Activated CD8-positive, alpha-beta T cell treated with anti-CD3 and anti-CD28 coated beads, Interleukin-2, amount 10 ng/mL, durations not matched to agents 7 days and 5 days (primary cell): ENCODE results near the gene NDUFC1. TPM values are rescaled to one million over a fixed set of nuclear protein-coding genes. Genes with fewer than 3 reads are reported as not detected.
"Not testable (repeated sequence)": the region's sequence is repeated elsewhere in the genome, so short reads cannot be mapped to it uniquely, and the experiment has no call there.

Source experiments
- ATAC-seq: fragments of 150-1000 bp; cut with Tn5 transposase; one replicate; pipeline ENCODE4 v1.10.0; 2021; ENCODE audit warnings: moderate library complexity
- CTCF ChIA-PET: fragments of 350-600 bp; sonication (Branson Sonifier 250); formaldehyde crosslinking; loops from one replicate; lab custom pipeline; 2021; ENCODE audit warnings: antibody characterized with exemption; lab: Charles Lee
- POLR2A ChIA-PET: fragments of 350-600 bp; sonication (Branson Sonifier 250); formaldehyde crosslinking; loops from one replicate; lab custom pipeline; 2021; ENCODE audit warnings: antibody characterized with exemption; lab: Charles Lee
- DNase-seq: peaks from one replicate; pipeline ENCODE4 v3.0.0-alpha.2; 2020
- H3K27ac Mint-ChIP-seq: one replicate; pipeline ENCODE4 v1.8.0; 2021; ENCODE audit warnings: mild to moderate bottlenecking, mixed read lengths
- H3K27me3 Mint-ChIP-seq: one replicate; pipeline ENCODE4 v1.8.0; 2021; ENCODE audit warnings: low read depth, mixed read lengths
- H3K36me3 Mint-ChIP-seq: one replicate; pipeline ENCODE4 v1.8.0; 2021; ENCODE audit warnings: low read depth, mixed read lengths
- H3K4me1 Mint-ChIP-seq: one replicate; pipeline ENCODE4 v1.8.0; 2021; ENCODE audit warnings: low read depth, mixed read lengths
- H3K4me3 Mint-ChIP-seq: one replicate; pipeline ENCODE4 v1.8.0; 2021; ENCODE audit warnings: mild to moderate bottlenecking, mixed read lengths
- H3K9me3 Mint-ChIP-seq: one replicate; pipeline ENCODE4 v1.8.0; 2022; ENCODE audit warnings: mixed read lengths; ENCODE audit not compliant: insufficient read depth
- total RNA-seq, 2 experiments: library from RNA; stranded (reverse); gene quantifications; one replicate each; pipeline ENCODE4 v1.2.3, GENCODE V29; 2021

Gene NDUFC1
- total RNA-seq, 2 experiments from 2014 or later = 48.0 to 49.7 TPM

GRCh38 chr4:139316733-139317132 lies 14.5 kb upstream of the NDUFC1 start:
- CTCF ChIA-PET = no interaction called here
- Mint-ChIP-seq H3K27ac (peak overlapping the region; percentile 53), H3K27me3 (no peaks in the 10 kb centered on the region), H3K36me3 (peaks cover 53% of the 10 kb centered on the region), H3K4me1 (peaks cover 60% of the 10 kb centered on the region), H3K4me3 (no peak overlapping the region), H3K9me3 (no peaks in the 10 kb centered on the region)
- DNase-seq (no peak), ATAC-seq (no peak)
- POLR2A ChIA-PET = no interaction called here

GRCh38 chr4:139315221-139315675 lies 13.0 kb upstream of the NDUFC1 start:
- H3K36me3 Mint-ChIP-seq = peaks cover 46% of the 10 kb centered on the region
- ChIA-PET CTCF (interaction anchor here (1.2 kb wide), 1 partner anchor 20 kb away, joined by 3 read pairs; no protein-coding TSS in a partner anchor), POLR2A (interaction anchor here (1.0 kb wide), 1 partner anchor 14 kb away, joined by 3 read pairs; the partner anchor contains the start of gene NAA15)
- H3K27me3 Mint-ChIP-seq = no peaks in the 10 kb centered on the region
- peak overlapping the region; percentile 57 for H3K27ac Mint-ChIP-seq
- DNase-seq (no peak), ATAC-seq (no peak)
- H3K4me3 Mint-ChIP-seq = no peak overlapping the region
- H3K4me1 Mint-ChIP-seq = peaks cover 64% of the 10 kb centered on the region
- H3K9me3 Mint-ChIP-seq = no peaks in the 10 kb centered on the region

- POLR2A ChIA-PET = interaction anchor here (0.6 to 3.5 kb wide), 3 partner anchors 12 to 13 kb away, joined by 3 to 24 read pairs (median 3); partner anchors contain the start of genes NAA15 and NDUFC1
- CTCF ChIA-PET = interaction anchor here (0.8 kb wide), 1 partner anchor 19 kb away, joined by 3 read pairs; no protein-coding TSS in a partner anchor
- ATAC-seq = peak; percentile 67
These were observed 11.9 kb upstream of the NDUFC1 start for GRCh38 chr4:139314047-139314800.

DNA sequence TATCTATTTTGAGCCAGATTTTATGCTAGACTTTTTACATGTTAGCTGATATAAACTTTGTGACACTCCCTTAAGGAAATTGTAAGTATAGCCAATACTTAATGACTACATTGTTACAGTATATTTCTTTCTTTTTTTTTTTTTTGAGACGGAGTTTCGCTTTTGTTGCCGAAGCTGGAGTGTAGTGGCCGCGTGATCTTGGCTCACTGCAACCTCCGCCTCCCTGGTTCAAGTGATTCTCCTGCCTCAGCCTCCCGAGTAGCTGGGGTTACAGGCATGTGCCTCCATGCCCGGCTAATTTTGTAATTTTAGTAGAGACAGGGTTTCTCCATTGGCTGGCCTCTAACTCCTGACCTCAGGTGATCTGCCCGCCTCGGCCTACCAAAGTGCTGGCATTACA lies 11.1 kb upstream of the NDUFC1 start:
- not testable (repeated sequence) for ATAC-seq, H3K27me3 Mint-ChIP-seq, DNase-seq, H3K4me3 Mint-ChIP-seq, H3K9me3 Mint-ChIP-seq, H3K27ac Mint-ChIP-seq
- Mint-ChIP-seq H3K4me1 (peaks cover 62% of the 10 kb centered on the region), H3K36me3 (peaks cover 45% of the 10 kb centered on the region)
- POLR2A ChIA-PET = interaction anchor here (3.5 kb wide), 1 partner anchor 12 kb away, joined by 24 read pairs; the partner anchor contains the start of genes NAA15 and NDUFC1
- CTCF ChIA-PET = interaction anchor here (0.8 to 2.8 kb wide), 2 partner anchors 11 to 18 kb away, joined by 3 to 16 read pairs; partner anchors contain the start of genes NAA15 and NDUFC1

More at GRCh38 chr4:139314047-139314800, 11.9 kb upstream of the NDUFC1 start:
- H3K4me3 Mint-ChIP-seq = no peak overlapping the region
- H3K4me1 Mint-ChIP-seq = peaks cover 62% of the 10 kb centered on the region
- no peaks in the 10 kb centered on the region for H3K27me3 Mint-ChIP-seq
- H3K36me3 Mint-ChIP-seq = peaks cover 44% of the 10 kb centered on the region
- DNase-seq = no peak
- H3K27ac Mint-ChIP-seq = peak overlapping the region; percentile 60
- no peaks in the 10 kb centered on the region for H3K9me3 Mint-ChIP-seq

- Mint-ChIP-seq H3K4me3 (no peak overlapping the region), H3K27ac (peak overlapping the region; percentile 29), H3K4me1 (peaks cover 62% of the 10 kb centered on the region), H3K9me3 (no peaks in the 10 kb centered on the region), H3K27me3 (no peaks in the 10 kb centered on the region), H3K36me3 (peaks cover 45% of the 10 kb centered on the region)
- ATAC-seq = no peak
- POLR2A ChIA-PET = interaction anchor here (3.5 kb wide), 1 partner anchor 11 kb away, joined by 24 read pairs; the partner anchor contains the start of genes NAA15 and NDUFC1
- CTCF ChIA-PET = interaction anchor here (1.2 to 2.8 kb wide), 3 partner anchors 11 to 39 kb away, joined by 3 to 16 read pairs (median 5); partner anchors contain the start of genes NAA15 and NDUFC1
- no peak for DNase-seq
These were observed 10.5 kb upstream of the NDUFC1 start for GRCh38 chr4:139312552-139313332.

- no peak for DNase-seq
- H3K4me1 Mint-ChIP-seq = peaks cover 62% of the 10 kb centered on the region
- H3K4me3 Mint-ChIP-seq = no peak overlapping the region
- ChIA-PET CTCF (interaction anchor here (1.0 to 2.8 kb wide), 5 partner anchors 10 to 40 kb away, joined by 3 to 16 read pairs (median 4); partner anchors contain the start of genes NAA15 and NDUFC1), POLR2A (interaction anchor here (3.5 kb wide), 1 partner anchor 10 kb away, joined by 24 read pairs; the partner anchor contains the start of genes NAA15 and NDUFC1)
- no peak for ATAC-seq
- no peaks in the 10 kb centered on the region for H3K9me3 Mint-ChIP-seq
- peak overlapping the region; percentile 16 for H3K27ac Mint-ChIP-seq
- H3K36me3 Mint-ChIP-seq = peaks cover 42% of the 10 kb centered on the region
- no peaks in the 10 kb centered on the region for H3K27me3 Mint-ChIP-seq
These were observed 9.6 kb upstream of the NDUFC1 start for GRCh38 chr4:139311909-139312308.

DNA sequence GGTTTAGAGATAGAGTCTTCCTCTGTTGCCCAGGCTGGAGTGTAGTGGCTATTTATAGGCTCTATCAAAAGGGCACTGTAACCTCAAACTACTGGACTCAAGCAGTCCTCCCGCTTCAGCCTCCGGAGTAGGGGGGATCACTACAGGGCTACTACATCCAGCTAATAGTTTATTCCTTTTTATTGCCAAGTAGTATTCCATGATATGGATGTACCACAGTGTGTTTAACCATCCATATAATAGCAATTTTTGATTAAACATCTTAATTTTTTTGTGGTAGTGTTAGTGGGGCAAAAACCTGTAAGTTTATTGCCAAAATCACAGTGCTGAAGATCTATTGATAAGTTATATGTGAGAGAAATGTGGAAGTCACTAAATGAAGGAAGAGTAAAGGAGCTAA lies 2.6 kb upstream of the NDUFC1 start:
- Mint-ChIP-seq H3K4me1 (peaks cover 45% of the 10 kb centered on the region), H3K4me3 (no peak overlapping the region), H3K9me3 (no peaks in the 10 kb centered on the region), H3K36me3 (peaks cover 53% of the 10 kb centered on the region), H3K27ac (no peak overlapping the region), H3K27me3 (no peaks in the 10 kb centered on the region)
- POLR2A ChIA-PET = interaction anchor here (0.7 to 0.8 kb wide), 2 partner anchors 10 to 16 kb away, joined by 3 to 4 read pairs; no protein-coding TSS in a partner anchor
- CTCF ChIA-PET = no interaction called here
- DNase-seq (no peak), ATAC-seq (no peak)

- no peaks in the 10 kb centered on the region for H3K27me3 Mint-ChIP-seq
These were observed 1.0 kb downstream of the NDUFC1 start, which contains the start of gene NAA15 for GRCh38 chr4:139301113-139301820. Gene NAA15, plus strand, starts transcription at chr4:139301505. Its CDS starts 273 bp downstream, at chr4:139301778.

DNA sequence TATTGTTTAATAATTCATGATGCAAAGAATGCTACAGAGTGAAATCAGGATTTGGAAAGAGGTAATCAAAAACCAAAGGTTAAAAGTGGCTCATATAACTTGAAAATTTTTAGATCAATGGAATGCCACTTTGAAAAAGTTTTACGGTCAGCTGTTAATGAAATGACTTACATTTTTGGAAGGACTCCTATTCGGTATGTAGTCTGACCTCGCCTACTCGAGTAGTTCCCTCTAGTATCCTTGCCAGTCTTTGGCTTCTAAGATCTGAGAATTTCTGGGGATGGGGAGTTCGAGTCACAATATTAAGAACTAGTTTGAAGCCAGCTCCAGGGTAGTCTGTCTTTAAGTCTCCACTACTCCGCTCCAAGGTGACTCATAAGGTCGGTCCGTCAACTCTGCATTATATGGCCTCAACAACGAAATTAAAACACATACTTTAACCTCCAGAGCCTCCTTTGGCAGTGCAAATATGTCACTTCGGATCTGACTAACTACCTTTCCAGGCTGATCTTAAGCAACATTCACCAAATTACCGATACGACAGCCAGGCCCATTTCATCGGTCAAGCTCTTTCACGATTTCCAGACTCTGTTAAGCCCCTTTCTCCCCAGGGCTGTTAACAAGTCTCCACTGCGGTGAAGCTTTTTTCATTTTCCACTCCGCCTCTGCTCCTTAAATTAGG lies 1.7 kb downstream of the NDUFC1 start:
- POLR2A ChIA-PET = interaction anchor here (0.6 to 4.1 kb wide), 20 partner anchors 8 to 353 kb away, joined by 3 to 28 read pairs (median 4); partner anchors contain the start of genes ELF2, RAB33B and SETD7
- ATAC-seq (peak; percentile 10), DNase-seq (peak; percentile 40)
- peaks cover 63% of the 10 kb centered on the region for H3K4me1 Mint-ChIP-seq
- no peaks in the 10 kb centered on the region for H3K27me3 Mint-ChIP-seq
- H3K36me3 Mint-ChIP-seq = peaks cover 31% of the 10 kb centered on the region
- peak overlapping the region; percentile 100 for H3K27ac Mint-ChIP-seq
- CTCF ChIA-PET = interaction anchor here (0.8 to 3.3 kb wide), 12 partner anchors 8 to 272 kb away, joined by 3 to 16 read pairs (median 4); no protein-coding TSS in a partner anchor
- H3K4me3 Mint-ChIP-seq = peak overlapping the region; percentile 99
- no peaks in the 10 kb centered on the region for H3K9me3 Mint-ChIP-seq

More at GRCh38 chr4:139301113-139301820, 1.0 kb downstream of the NDUFC1 start, which contains the start of gene NAA15:
- Mint-ChIP-seq H3K27ac (peak within 1 kb of the TSS; percentile 100), H3K9me3 (no peaks in the 10 kb centered on the region), H3K4me1 (peaks cover 58% of the 10 kb centered on the region), H3K36me3 (peaks cover 36% of the 10 kb centered on the region), H3K4me3 (peak within 1 kb of the TSS; percentile 99)
- POLR2A ChIA-PET = interaction anchor here (0.6 to 4.1 kb wide), 18 partner anchors 8 to 352 kb away, joined by 3 to 28 read pairs (median 4); partner anchors contain the start of genes ELF2, RAB33B and SETD7
- ATAC-seq = peak; percentile 94
- CTCF ChIA-PET = interaction anchor here (0.9 to 3.3 kb wide), 8 partner anchors 9 to 272 kb away, joined by 3 to 16 read pairs (median 7); no protein-coding TSS in a partner anchor
- peak; percentile 98 for DNase-seq

DNA sequence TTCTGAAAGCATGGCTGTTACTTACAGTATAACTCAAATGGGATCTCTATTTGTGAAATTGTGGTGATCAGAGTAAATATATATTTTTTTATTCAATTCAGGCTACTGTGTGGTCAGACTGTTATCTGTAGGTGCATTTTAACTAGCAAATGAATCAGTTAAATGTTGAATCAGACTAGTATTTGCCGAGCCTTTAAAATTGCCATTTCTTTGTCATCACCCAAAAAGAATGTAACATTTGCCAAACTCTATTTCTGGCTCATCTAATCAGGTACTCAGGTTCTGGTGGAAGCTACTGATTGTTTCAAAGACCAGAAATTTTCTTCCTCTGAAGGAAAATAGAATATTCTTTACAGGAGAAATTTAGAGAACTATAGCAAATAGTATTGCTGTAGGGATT lies 2.7 kb downstream of the NDUFC1 start:
- DNase-seq (no peak), ATAC-seq (no peak)
- H3K27me3 Mint-ChIP-seq = no peaks in the 10 kb centered on the region
- ChIA-PET POLR2A (interaction anchor here (0.9 to 4.1 kb wide), 2 partner anchors 119 to 216 kb away, joined by 3 to 24 read pairs; no protein-coding TSS in a partner anchor), CTCF (interaction anchor here (0.8 to 2.9 kb wide), 7 partner anchors 33 to 269 kb away, joined by 3 to 16 read pairs (median 6); no protein-coding TSS in a partner anchor)
- H3K27ac Mint-ChIP-seq = no peak overlapping the region
- H3K4me3 Mint-ChIP-seq = peak overlapping the region; percentile 99
- no peaks in the 10 kb centered on the region for H3K9me3 Mint-ChIP-seq
- H3K4me1 Mint-ChIP-seq = peaks cover 54% of the 10 kb centered on the region
- peaks cover 28% of the 10 kb centered on the region for H3K36me3 Mint-ChIP-seq
